ENCODE measurements around the gene DIP2A. TPM values are rescaled to one million over a fixed set of nuclear protein-coding genes. Genes with fewer than 3 reads are reported as not detected.

Gene DIP2A
- polyA plus RNA-seq, 3 donors: 4.6 to 55.4 (median 6.1) TPM

- Histone ChIP-seq H2AFZ (ENCODE audit: insufficient read depth, low read depth, low read length, poor library complexity, severe bottlenecking) (no peak overlapping the region), H3K27ac (ENCODE audit: low read depth in 1 of 2, low read length in 2 of 2) (no peak overlapping the region), H3K27me3 (ENCODE audit: control insufficient read depth in 2 of 2, insufficient read depth in 2 of 2, low read length in 2 of 2) (no peaks in the 10 kb centered on the region), H4K20me1 (ENCODE audit: insufficient read depth, low read length) (no peaks in the 10 kb centered on the region), H3K36me3 (replicated peaks in 1 of 2; ENCODE audit: control insufficient read depth in 1 of 2, insufficient read depth in 2 of 2, low read length in 2 of 2) (peaks cover 37 to 81% of the 10 kb centered on the region in 2 donors), H3K9me3 (replicated peaks in 1 of 2; ENCODE audit: control insufficient read depth in 1 of 2, insufficient read depth in 1 of 2, low read length in 2 of 2) (no peaks in the 10 kb centered on the region), H3K9ac (ENCODE audit: insufficient read depth, low read length, poor library complexity, severe bottlenecking) (no peak overlapping the region), H3K4me1 (ENCODE audit: control insufficient read depth in 1 of 2, insufficient read depth in 2 of 2, low read length in 2 of 2) (no peaks in the 10 kb centered on the region), H3K79me2 (ENCODE audit: insufficient read depth, low read length) (no peaks in the 10 kb centered on the region), H3K4me2 (replicated peaks; ENCODE audit: extremely low read depth, low read length, poor library complexity, severe bottlenecking) (no peak overlapping the region), H3K4me3 (replicated peaks in 1 of 3; ENCODE audit: low read depth in 2 of 3, low read length in 3 of 3) (no peak overlapping the region)
- H3K27ac Mint-ChIP-seq: peak overlapping the region in 2 of 7 donors; percentile 24 to 51
- peaks cover 55 to 75% of the 10 kb centered on the region in 2 donors for H3K36me3 Mint-ChIP-seq
- peaks cover 2% of the 10 kb centered on the region for H3K4me1 Mint-ChIP-seq
- H3K27me3 Mint-ChIP-seq (ENCODE audit: low read depth in 3 of 3): peaks cover 0 to 2% (median 0%) of the 10 kb centered on the region in 3 donors
- intact Hi-C loops (cut with micrococcal nuclease): no loop called here
- H3K9me3 Mint-ChIP-seq: no peaks in the 10 kb centered on the region
- WGBS (ENCODE audit: insufficient coverage): 98% methylated on average over 9 of the region's 12 CpGs
- no peak overlapping the region for H3K4me3 Mint-ChIP-seq
- no peak for DNase-seq
- no peak for TF ChIP-seq CTCF (IDR thresholded peaks at IDR 0.05)
Observed at GRCh38 chr21:46422636-46423241, 36.0 kb upstream of the DIP2A start.

- H3K4me3 ChIP-seq (replicated peaks in 1 of 3; ENCODE audit: low read depth in 2 of 3, low read length in 3 of 3): no peak overlapping the region
- no peaks in the 10 kb centered on the region for H3K79me2 ChIP-seq (ENCODE audit: insufficient read depth, low read length)
- Mint-ChIP-seq H3K9me3 (no peaks in the 10 kb centered on the region), H3K27ac (peak overlapping the region in 2 of 7 donors; percentile 15 to 75), H3K36me3 (peaks cover 53 to 75% of the 10 kb centered on the region in 2 donors), H3K4me1 (peaks cover 2% of the 10 kb centered on the region), H3K4me3 (no peak overlapping the region), H3K27me3 (ENCODE audit: low read depth in 3 of 3) (peaks cover 0 to 2% (median 0%) of the 10 kb centered on the region in 3 donors)
- H3K27me3 ChIP-seq (ENCODE audit: control insufficient read depth in 2 of 2, insufficient read depth in 2 of 2, low read length in 2 of 2): no peaks in the 10 kb centered on the region
- no peaks in the 10 kb centered on the region for H3K9me3 ChIP-seq (replicated peaks in 1 of 2; ENCODE audit: control insufficient read depth in 1 of 2, insufficient read depth in 1 of 2, low read length in 2 of 2)
- no peak overlapping the region for H3K9ac ChIP-seq (ENCODE audit: insufficient read depth, low read length, poor library complexity, severe bottlenecking)
- peaks cover 38 to 81% of the 10 kb centered on the region in 2 donors for H3K36me3 ChIP-seq (replicated peaks in 1 of 2; ENCODE audit: control insufficient read depth in 1 of 2, insufficient read depth in 2 of 2, low read length in 2 of 2)
- intact Hi-C loops (cut with micrococcal nuclease): no loop called here
- H3K4me2 ChIP-seq (replicated peaks; ENCODE audit: extremely low read depth, low read length, poor library complexity, severe bottlenecking): no peak overlapping the region
- no peak overlapping the region for H2AFZ ChIP-seq (ENCODE audit: insufficient read depth, low read depth, low read length, poor library complexity, severe bottlenecking)
- DNase-seq: no peak
- no peaks in the 10 kb centered on the region for H3K4me1 ChIP-seq (ENCODE audit: control insufficient read depth in 1 of 2, insufficient read depth in 2 of 2, low read length in 2 of 2)
- TF ChIP-seq CTCF (IDR thresholded peaks at IDR 0.05): no peak
- no peaks in the 10 kb centered on the region for H4K20me1 ChIP-seq (ENCODE audit: insufficient read depth, low read length)
- peak overlapping the region in 1 of 2 donors; percentile 26 for H3K27ac ChIP-seq (ENCODE audit: low read depth in 1 of 2, low read length in 2 of 2)
- WGBS (ENCODE audit: insufficient coverage): no CpG with 5 or more reads among the region's 1 CpG
Observed at GRCh38 chr21:46423546-46424038, 35.1 kb upstream of the DIP2A start.
